ENCODE data around the gene CST9.

CST9 gene

GRCh38 chr20:23653400-23653938 is 47.8 kb upstream of the CST9 start:
- Histone ChIP-seq H2AFZ (ENCODE audit: low read length) (no peak overlapping the region), H3K4me2 (ENCODE audit: low read length) (no peak overlapping the region), H3K4me3 (ENCODE audit: low read depth, low read length, poor library complexity, severe bottlenecking) (no peak overlapping the region), H3F3A (ENCODE audit: insufficient read depth, low read length) (no peaks in the 10 kb centered on the region), H3K27ac (ENCODE audit: low read depth, low read length, poor library complexity, severe bottlenecking) (no peak overlapping the region), H3K79me2 (ENCODE audit: insufficient read depth, low read length) (no peaks in the 10 kb centered on the region), H3K36me3 (ENCODE audit: insufficient read depth, low read length) (no peaks in the 10 kb centered on the region), H3K4me1 (ENCODE audit: insufficient read depth, low read length, severe bottlenecking) (no peaks in the 10 kb centered on the region), H3K9me2 (ENCODE audit: low read depth, low read length) (no peaks in the 10 kb centered on the region), H3K9ac (ENCODE audit: low read length) (no peak overlapping the region), H3K27me3 (ENCODE audit: insufficient read depth, low read length) (no peaks in the 10 kb centered on the region), H3K9me3 (ENCODE audit: low read length) (no peaks in the 10 kb centered on the region), H4K20me1 (ENCODE audit: insufficient read depth, low read length) (no peaks in the 10 kb centered on the region)
- no peak for TF ChIP-seq EZH2 (IDR thresholded peaks at IDR 0.05; ENCODE audit: borderline replicate concordance, low read length)
- no peak for TF ChIP-seq CTCF (IDR thresholded peaks at IDR 0.05; ENCODE audit: low read length)

GRCh38 chr20:23652926-23653325 is 47.2 kb upstream of the CST9 start:
- H3K27ac ChIP-seq (ENCODE audit: low read depth, low read length, poor library complexity, severe bottlenecking), result no peak overlapping the region
- no peaks in the 10 kb centered on the region for H3K27me3 ChIP-seq (ENCODE audit: insufficient read depth, low read length)
- no peaks in the 10 kb centered on the region for H3K4me1 ChIP-seq (ENCODE audit: insufficient read depth, low read length, severe bottlenecking)
- no peaks in the 10 kb centered on the region for H3K9me2 ChIP-seq (ENCODE audit: low read depth, low read length)
- no peaks in the 10 kb centered on the region for H4K20me1 ChIP-seq (ENCODE audit: insufficient read depth, low read length)
- no peaks in the 10 kb centered on the region for H3F3A ChIP-seq (ENCODE audit: insufficient read depth, low read length)
- H3K4me2 ChIP-seq (ENCODE audit: low read length), result no peak overlapping the region
- no peak overlapping the region for H3K4me3 ChIP-seq (ENCODE audit: low read depth, low read length, poor library complexity, severe bottlenecking)
- no peaks in the 10 kb centered on the region for H3K36me3 ChIP-seq (ENCODE audit: insufficient read depth, low read length)
- H2AFZ ChIP-seq (ENCODE audit: low read length), result no peak overlapping the region
- H3K9ac ChIP-seq (ENCODE audit: low read length), result no peak overlapping the region
- TF ChIP-seq CTCF (IDR thresholded peaks at IDR 0.05; ENCODE audit: low read length) (no peak), EZH2 (IDR thresholded peaks at IDR 0.05; ENCODE audit: borderline replicate concordance, low read length) (no peak)
- no peaks in the 10 kb centered on the region for H3K9me3 ChIP-seq (ENCODE audit: low read length)
- no peaks in the 10 kb centered on the region for H3K79me2 ChIP-seq (ENCODE audit: insufficient read depth, low read length)

- H3K9ac ChIP-seq (ENCODE audit: low read length), result no peak overlapping the region
Measured at GRCh38 chr20:23652371-23652770, 46.7 kb upstream of the CST9 start.

More at GRCh38 chr20:23652371-23652770, 46.7 kb upstream of the CST9 start:
- H3K4me3 ChIP-seq (ENCODE audit: low read depth, low read length, poor library complexity, severe bottlenecking), result no peak overlapping the region
- no peaks in the 10 kb centered on the region for H3K4me1 ChIP-seq (ENCODE audit: insufficient read depth, low read length, severe bottlenecking)
- no peaks in the 10 kb centered on the region for H3K79me2 ChIP-seq (ENCODE audit: insufficient read depth, low read length)
- H3K9me3 ChIP-seq (ENCODE audit: low read length), result no peaks in the 10 kb centered on the region
- no peaks in the 10 kb centered on the region for H3K27me3 ChIP-seq (ENCODE audit: insufficient read depth, low read length)
- H2AFZ ChIP-seq (ENCODE audit: low read length), result no peak overlapping the region
- TF ChIP-seq EZH2 (IDR thresholded peaks at IDR 0.05; ENCODE audit: borderline replicate concordance, low read length) (no peak), CTCF (IDR thresholded peaks at IDR 0.05; ENCODE audit: low read length) (no peak)
- no peaks in the 10 kb centered on the region for H4K20me1 ChIP-seq (ENCODE audit: insufficient read depth, low read length)
- H3K27ac ChIP-seq (ENCODE audit: low read depth, low read length, poor library complexity, severe bottlenecking), result no peak overlapping the region
- no peaks in the 10 kb centered on the region for H3K9me2 ChIP-seq (ENCODE audit: low read depth, low read length)
- no peaks in the 10 kb centered on the region for H3K36me3 ChIP-seq (ENCODE audit: insufficient read depth, low read length)
- H3K4me2 ChIP-seq (ENCODE audit: low read length), result no peak overlapping the region
- H3F3A ChIP-seq (ENCODE audit: insufficient read depth, low read length), result no peaks in the 10 kb centered on the region

All from OCI-LY1 (cell line).